Ishikawa (cell line): ENCODE measurements around the gene DEGS1.

Experiments
- CEBPB ChIP-seq: IDR thresholded peaks from 2 replicates; pipeline ENCODE4 v1.6.1; 2012
- CREB1 ChIP-seq: IDR thresholded peaks from 2 replicates; pipeline ENCODE4 v1.6.1; 2012; ENCODE audit warnings: low read depth
- EGR1 ChIP-seq: IDR thresholded peaks from 2 replicates; pipeline ENCODE4 v1.6.1; 2012
- EP300 ChIP-seq: IDR thresholded peaks from 2 replicates; pipeline ENCODE4 v1.6.1; 2012; ENCODE audit warnings: borderline replicate concordance
- FOXM1 ChIP-seq: IDR thresholded peaks from 2 replicates; pipeline ENCODE4 v1.6.1; 2012; ENCODE audit warnings: low read depth, borderline replicate concordance
- RAD21 ChIP-seq: IDR thresholded peaks from 2 replicates; pipeline ENCODE4 v1.6.1; 2012; ENCODE audit warnings: low read depth
- TAF1 ChIP-seq: IDR thresholded peaks from 2 replicates; pipeline ENCODE4 v1.6.1; 2012; ENCODE audit warnings: low read depth, mild to moderate bottlenecking
- TEAD4 ChIP-seq: IDR thresholded peaks from 2 replicates; pipeline ENCODE4 v1.6.1; 2012
- YY1 ChIP-seq: IDR thresholded peaks from 2 replicates; pipeline ENCODE4 v1.6.1; 2012; ENCODE audit warnings: low read depth
- ZBTB7A ChIP-seq: IDR thresholded peaks from 2 replicates; pipeline ENCODE4 v1.6.1; 2012; ENCODE audit warnings: low read depth
- TF ChIP-seq, protein P1 (sequence below): IDR thresholded peaks from 2 replicates; pipeline ENCODE4 v1.6.1; 2012; ENCODE audit warnings: low read depth, mild to moderate bottlenecking
- TF ChIP-seq, protein P2 (sequence below): IDR thresholded peaks from 2 replicates; pipeline ENCODE4 v1.6.1; 2012
- TF ChIP-seq, protein P3 (sequence below): IDR thresholded peaks from 2 replicates; pipeline ENCODE4 v1.6.1; 2012

DNA sequence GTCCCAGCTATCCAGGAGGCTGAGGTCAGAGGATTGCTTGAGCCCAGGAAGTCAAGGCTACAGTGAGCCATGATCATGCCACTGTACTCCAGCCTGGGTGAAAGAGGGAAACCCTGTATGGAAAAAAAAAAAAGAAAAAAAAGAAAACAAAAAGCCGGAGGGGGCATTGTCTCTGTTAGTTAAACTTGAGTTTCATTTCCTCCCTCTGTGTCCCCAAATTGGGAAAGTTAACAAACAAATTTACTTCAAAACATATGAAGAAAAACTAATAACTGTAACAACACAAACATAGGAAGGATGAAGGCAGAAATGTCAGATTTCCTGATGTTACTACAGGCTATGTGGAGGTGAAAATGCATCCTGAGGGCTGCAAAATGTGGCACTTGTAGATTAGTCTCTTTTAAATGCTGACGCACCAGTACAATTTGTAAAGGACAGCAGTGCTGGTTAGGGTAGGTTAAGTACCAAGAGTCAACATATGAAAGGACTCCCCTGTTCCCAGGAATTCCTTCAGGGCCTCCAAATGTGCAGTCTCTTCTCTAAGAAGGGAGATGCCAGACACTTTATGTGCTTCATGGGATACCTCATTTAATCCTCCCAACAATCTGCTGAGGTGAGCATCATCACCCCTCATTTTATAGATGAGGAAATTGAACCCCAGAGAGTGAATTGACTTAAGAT, 52.9 kb downstream of the DEGS1 start:
- TF ChIP-seq FOXM1 (no peak), EP300 (no peak), CEBPB (no peak), TAF1 (no peak), EGR1 (no peak), TEAD4 (no peak), YY1 (no peak), CREB1 (no peak), ZBTB7A (no peak), RAD21 (no peak)
- TF ChIP-seq, protein P1, sequence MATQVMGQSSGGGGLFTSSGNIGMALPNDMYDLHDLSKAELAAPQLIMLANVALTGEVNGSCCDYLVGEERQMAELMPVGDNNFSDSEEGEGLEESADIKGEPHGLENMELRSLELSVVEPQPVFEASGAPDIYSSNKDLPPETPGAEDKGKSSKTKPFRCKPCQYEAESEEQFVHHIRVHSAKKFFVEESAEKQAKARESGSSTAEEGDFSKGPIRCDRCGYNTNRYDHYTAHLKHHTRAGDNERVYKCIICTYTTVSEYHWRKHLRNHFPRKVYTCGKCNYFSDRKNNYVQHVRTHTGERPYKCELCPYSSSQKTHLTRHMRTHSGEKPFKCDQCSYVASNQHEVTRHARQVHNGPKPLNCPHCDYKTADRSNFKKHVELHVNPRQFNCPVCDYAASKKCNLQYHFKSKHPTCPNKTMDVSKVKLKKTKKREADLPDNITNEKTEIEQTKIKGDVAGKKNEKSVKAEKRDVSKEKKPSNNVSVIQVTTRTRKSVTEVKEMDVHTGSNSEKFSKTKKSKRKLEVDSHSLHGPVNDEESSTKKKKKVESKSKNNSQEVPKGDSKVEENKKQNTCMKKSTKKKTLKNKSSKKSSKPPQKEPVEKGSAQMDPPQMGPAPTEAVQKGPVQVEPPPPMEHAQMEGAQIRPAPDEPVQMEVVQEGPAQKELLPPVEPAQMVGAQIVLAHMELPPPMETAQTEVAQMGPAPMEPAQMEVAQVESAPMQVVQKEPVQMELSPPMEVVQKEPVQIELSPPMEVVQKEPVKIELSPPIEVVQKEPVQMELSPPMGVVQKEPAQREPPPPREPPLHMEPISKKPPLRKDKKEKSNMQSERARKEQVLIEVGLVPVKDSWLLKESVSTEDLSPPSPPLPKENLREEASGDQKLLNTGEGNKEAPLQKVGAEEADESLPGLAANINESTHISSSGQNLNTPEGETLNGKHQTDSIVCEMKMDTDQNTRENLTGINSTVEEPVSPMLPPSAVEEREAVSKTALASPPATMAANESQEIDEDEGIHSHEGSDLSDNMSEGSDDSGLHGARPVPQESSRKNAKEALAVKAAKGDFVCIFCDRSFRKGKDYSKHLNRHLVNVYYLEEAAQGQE: no peak
- TF ChIP-seq, protein P2, sequence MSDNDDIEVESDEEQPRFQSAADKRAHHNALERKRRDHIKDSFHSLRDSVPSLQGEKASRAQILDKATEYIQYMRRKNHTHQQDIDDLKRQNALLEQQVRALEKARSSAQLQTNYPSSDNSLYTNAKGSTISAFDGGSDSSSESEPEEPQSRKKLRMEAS: no peak
- TF ChIP-seq, protein P3, sequence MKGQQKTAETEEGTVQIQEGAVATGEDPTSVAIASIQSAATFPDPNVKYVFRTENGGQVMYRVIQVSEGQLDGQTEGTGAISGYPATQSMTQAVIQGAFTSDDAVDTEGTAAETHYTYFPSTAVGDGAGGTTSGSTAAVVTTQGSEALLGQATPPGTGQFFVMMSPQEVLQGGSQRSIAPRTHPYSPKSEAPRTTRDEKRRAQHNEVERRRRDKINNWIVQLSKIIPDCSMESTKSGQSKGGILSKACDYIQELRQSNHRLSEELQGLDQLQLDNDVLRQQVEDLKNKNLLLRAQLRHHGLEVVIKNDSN: no peak
